ENCODE results near the gene GDPD5. TPM values are rescaled to one million over a fixed set of nuclear protein-coding genes. Genes with fewer than 3 reads are reported as not detected.

GDPD5 gene
- total and polyA plus RNA-seq, 9 of the 15 experiments (the other 6 are each of a cell fraction or from before 2014, with no cell fraction given) = 0.32 to 27.3 (median 8.0) TPM

DNA sequence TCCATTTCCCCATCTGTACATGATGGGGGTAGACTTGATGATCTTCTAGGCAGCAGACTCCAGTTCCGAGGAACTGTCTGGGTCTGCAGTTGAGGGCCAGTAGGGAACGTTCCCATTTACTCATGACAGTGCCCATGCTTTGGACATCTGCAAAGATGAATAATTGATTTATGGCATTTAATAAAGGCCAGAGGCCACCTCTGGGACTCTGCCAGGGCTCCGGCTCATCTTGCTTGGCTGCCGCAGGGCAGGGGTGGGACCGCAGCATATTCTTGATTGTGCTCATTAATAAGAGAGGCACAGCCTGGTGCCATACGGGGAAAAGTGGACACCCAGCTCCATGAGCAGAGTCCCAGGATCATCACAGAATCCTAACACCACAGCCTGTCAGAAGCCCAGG lies 64.6 kb downstream of the GDPD5 start:
- ChIA-PET CTCF (ENCODE audit: low intra/inter-chr PET ratio) (interaction anchor here (0.6 kb wide), 1 partner anchor 118 kb away, joined by 3 read pairs; no protein-coding TSS in a partner anchor), POLR2A (interaction anchor here (0.7 kb wide), 1 partner anchor 100 kb away, joined by 3 read pairs; no protein-coding TSS in a partner anchor)

More for the DNA sequence above, 64.6 kb downstream of the GDPD5 start:
- no peaks in the 10 kb centered on the region for H3K27me3 ChIP-seq (ENCODE audit: control insufficient read depth in 2 of 2, insufficient read depth in 2 of 2, low read length in 2 of 2)
- no peaks in the 10 kb centered on the region for H3K9me1 ChIP-seq (ENCODE audit: control insufficient read depth, insufficient read depth, low read length)
- ATAC-seq (no peak), DNase-seq (ENCODE audit: extremely low read depth in 1 of 4, low spot score in 3 of 4) (no peak), FAIRE-seq (no peak)
- H3K27ac ChIP-seq (ENCODE audit: extremely low read depth, low read depth, low read length) = no peak overlapping the region
- in situ Hi-C loops (cut with MboI) (no loop called here), intact Hi-C loops (cut with micrococcal nuclease) (no loop called here)
- no peak for TF ChIP-seq DMBX1 (CRISPR knock-in tag; IDR thresholded peaks at IDR 0.05; ENCODE audit: borderline replicate concordance)
- no peak for TF ChIP-seq ARNT (IDR thresholded peaks at IDR 0.05)
- TF ChIP-seq, protein P1, sequence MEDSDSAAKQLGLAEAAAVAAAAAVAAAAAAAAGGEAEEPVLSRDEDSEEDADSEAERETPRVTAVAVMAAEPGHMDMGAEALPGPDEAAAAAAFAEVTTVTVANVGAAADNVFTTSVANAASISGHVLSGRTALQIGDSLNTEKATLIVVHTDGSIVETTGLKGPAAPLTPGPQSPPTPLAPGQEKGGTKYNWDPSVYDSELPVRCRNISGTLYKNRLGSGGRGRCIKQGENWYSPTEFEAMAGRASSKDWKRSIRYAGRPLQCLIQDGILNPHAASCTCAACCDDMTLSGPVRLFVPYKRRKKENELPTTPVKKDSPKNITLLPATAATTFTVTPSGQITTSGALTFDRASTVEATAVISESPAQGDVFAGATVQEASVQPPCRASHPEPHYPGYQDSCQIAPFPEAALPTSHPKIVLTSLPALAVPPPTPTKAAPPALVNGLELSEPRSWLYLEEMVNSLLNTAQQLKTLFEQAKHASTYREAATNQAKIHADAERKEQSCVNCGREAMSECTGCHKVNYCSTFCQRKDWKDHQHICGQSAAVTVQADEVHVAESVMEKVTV (CRISPR knock-in tag; IDR thresholded peaks at IDR 0.05) = no peak
- no peak for TF ChIP-seq NFYB (IDR thresholded peaks at IDR 0.05; ENCODE audit: extremely low read depth, insufficient read length)
- no peak for TF ChIP-seq ZNF263 (CRISPR knock-in tag; IDR thresholded peaks at IDR 0.05; ENCODE audit: borderline replicate concordance)
- TF ChIP-seq KDM2B (CRISPR knock-in tag; IDR thresholded peaks at IDR 0.05) = no peak
- TF ChIP-seq ZNF165 (CRISPR knock-in tag; IDR thresholded peaks at IDR 0.05; ENCODE audit: borderline replicate concordance) = no peak
- TF ChIP-seq ETV5 (CRISPR knock-in tag; IDR thresholded peaks at IDR 0.05; ENCODE audit: low read depth) = no peak
- TF ChIP-seq FOXA3 (CRISPR knock-in tag; conservative IDR thresholded peaks at IDR 0.05 in 1 of 2, IDR thresholded peaks at IDR 0.05 in 1 of 2) = no peak
- TF ChIP-seq NR3C1 (CRISPR knock-in tag; IDR thresholded peaks at IDR 0.05) = no peak
- no peak for TF ChIP-seq MCM7 (IDR thresholded peaks at IDR 0.05)
- no peak for TF ChIP-seq TEAD2 (tag; IDR thresholded peaks at IDR 0.05)
- no peak for TF ChIP-seq ZNF134 (CRISPR knock-in tag; conservative IDR thresholded peaks at IDR 0.05)
- no peaks in the 10 kb centered on the region for H4K20me1 ChIP-seq (replicated peaks; ENCODE audit: control insufficient read depth, insufficient read depth, low read length)
- BruUV-seq (replicated peaks) = no TSS peak
- no peaks in the 10 kb centered on the region for H3K79me2 ChIP-seq (ENCODE audit: control insufficient read depth, insufficient read depth, low read length)
- H3K4me1 ChIP-seq (replicated peaks in 1 of 2; ENCODE audit: control insufficient read depth in 2 of 2, insufficient read depth in 2 of 2, low read length in 2 of 2) = peaks cover 0 to 11% of the 10 kb centered on the region in 2 experiments; a peak in 2 of 5 replicates
- H3K4me2 ChIP-seq (ENCODE audit: insufficient read depth, low read length) = no peak overlapping the region
- H3K4me3 ChIP-seq = no peak overlapping the region
- H3K36me3 ChIP-seq (ENCODE audit: control insufficient read depth, insufficient read depth, low read length) = no peaks in the 10 kb centered on the region
- no peaks in the 10 kb centered on the region for H3K9me3 ChIP-seq (replicated peaks; ENCODE audit: control insufficient read depth, insufficient read depth, low read depth, low read length)
- H3K9ac ChIP-seq (ENCODE audit: insufficient read depth in 1 of 2, low read depth in 2 of 2, low read length in 2 of 2) = no peak overlapping the region; a peak in 1 of 4 replicates
- 49% methylated on average over 6 of the region's 6 CpGs for WGBS (ENCODE audit: insufficient coverage, low coverage, missing lambda C conversion rate)
- no peak overlapping the region for H2AFZ ChIP-seq (ENCODE audit: low read depth, low read length)
